ENCODE results near the gene SLC28A2.

DNA sequence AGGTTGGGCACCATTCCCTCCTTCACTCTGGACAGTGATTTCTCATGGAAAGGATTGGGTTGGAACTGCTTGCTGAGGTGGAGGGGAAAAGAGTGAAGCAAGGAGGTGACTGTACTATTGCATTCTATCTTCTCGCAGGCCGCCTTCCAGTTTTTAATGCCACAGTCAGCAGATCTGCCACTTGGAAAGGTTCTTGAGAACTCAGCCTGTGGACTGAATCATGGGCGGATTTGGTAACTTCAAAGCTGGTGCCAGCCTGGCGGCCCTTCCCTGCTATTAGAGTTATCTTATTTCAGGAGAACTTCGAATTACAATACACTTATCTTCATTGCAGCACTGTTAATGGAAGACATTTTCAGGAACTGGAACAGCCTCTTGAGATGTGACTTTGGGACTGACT, 23.1 kb upstream of the SLC28A2 start:
- TF ChIP-seq POLR2A (IDR thresholded peaks at IDR 0.05): no peak
- TF ChIP-seq, protein P1, sequence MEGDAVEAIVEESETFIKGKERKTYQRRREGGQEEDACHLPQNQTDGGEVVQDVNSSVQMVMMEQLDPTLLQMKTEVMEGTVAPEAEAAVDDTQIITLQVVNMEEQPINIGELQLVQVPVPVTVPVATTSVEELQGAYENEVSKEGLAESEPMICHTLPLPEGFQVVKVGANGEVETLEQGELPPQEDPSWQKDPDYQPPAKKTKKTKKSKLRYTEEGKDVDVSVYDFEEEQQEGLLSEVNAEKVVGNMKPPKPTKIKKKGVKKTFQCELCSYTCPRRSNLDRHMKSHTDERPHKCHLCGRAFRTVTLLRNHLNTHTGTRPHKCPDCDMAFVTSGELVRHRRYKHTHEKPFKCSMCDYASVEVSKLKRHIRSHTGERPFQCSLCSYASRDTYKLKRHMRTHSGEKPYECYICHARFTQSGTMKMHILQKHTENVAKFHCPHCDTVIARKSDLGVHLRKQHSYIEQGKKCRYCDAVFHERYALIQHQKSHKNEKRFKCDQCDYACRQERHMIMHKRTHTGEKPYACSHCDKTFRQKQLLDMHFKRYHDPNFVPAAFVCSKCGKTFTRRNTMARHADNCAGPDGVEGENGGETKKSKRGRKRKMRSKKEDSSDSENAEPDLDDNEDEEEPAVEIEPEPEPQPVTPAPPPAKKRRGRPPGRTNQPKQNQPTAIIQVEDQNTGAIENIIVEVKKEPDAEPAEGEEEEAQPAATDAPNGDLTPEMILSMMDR (IDR thresholded peaks at IDR 0.05): no peak
